HepG2 (cell line): ENCODE results near the gene HS3ST3B1. TPM values are rescaled to one million over a fixed set of nuclear protein-coding genes. Genes with fewer than 3 reads are reported as not detected.

Experiments used
- BRCA1 ChIP-seq: sonication (generic); formaldehyde crosslinking; IDR thresholded peaks from 2 replicates; pipeline ENCODE4 v1.4.0; 2020; ENCODE audit warnings: missing genetic modification reagents
- CBX1 ChIP-seq: IDR thresholded peaks from one replicate; pipeline ENCODE4 v1.6.1; 2016; ENCODE audit warnings: antibody characterized with exemption, low read depth
- FOXK1 ChIP-seq: sonication (generic); formaldehyde crosslinking; IDR thresholded peaks from 2 replicates; pipeline ENCODE4 v1.4.0; 2020; ENCODE audit warnings: low read depth, missing genetic modification reagents, borderline replicate concordance
- MXD4 ChIP-seq: IDR thresholded peaks from 2 replicates; pipeline ENCODE4 v1.6.1; 2016; ENCODE audit warnings: mild to moderate bottlenecking, missing biosample characterization, missing genetic modification reagents
- NR3C1 ChIP-seq: sonication (generic); formaldehyde crosslinking; IDR thresholded peaks from 2 replicates; pipeline ENCODE4 v1.4.0; 2020; ENCODE audit warnings: missing genetic modification reagents
- RBM22 ChIP-seq: fragments of 200-400 bp; formaldehyde crosslinking; optimal IDR thresholded peaks from 2 replicates; pipeline ENCODE3; 2017; ENCODE audit warnings: mild to moderate bottlenecking, low read length, moderate library complexity
- STAG1 ChIP-seq: sonication (generic); formaldehyde crosslinking; IDR thresholded peaks from 2 replicates; pipeline ENCODE4 v1.4.0; 2020; ENCODE audit warnings: missing genetic modification reagents
- ZMYM4 ChIP-seq: sonication (generic); formaldehyde crosslinking; IDR thresholded peaks from 2 replicates; pipeline ENCODE4 v1.8.1; 2023; ENCODE audit warnings: mild to moderate bottlenecking, missing genetic modification reagents
- ZNF124 ChIP-seq: sonication (generic); formaldehyde crosslinking; IDR thresholded peaks from 2 replicates; pipeline ENCODE4 v1.4.0; 2020; ENCODE audit warnings: missing genetic modification reagents
- ZNF331 ChIP-seq: sonication (generic); formaldehyde crosslinking; IDR thresholded peaks from 2 replicates; pipeline ENCODE4 v1.4.0; 2020; ENCODE audit warnings: missing genetic modification reagents
- ZNF816 ChIP-seq: sonication (generic); formaldehyde crosslinking; IDR thresholded peaks from 2 replicates; pipeline ENCODE4 v1.8.0; 2022; ENCODE audit warnings: missing genetic modification reagents, mild to moderate bottlenecking, borderline replicate concordance
- ZNF839 ChIP-seq: sonication (generic); formaldehyde crosslinking; IDR thresholded peaks from 2 replicates; pipeline ENCODE4 v1.4.0; 2020; ENCODE audit warnings: missing genetic modification reagents, mild to moderate bottlenecking, borderline replicate concordance
- ZSCAN21 ChIP-seq: sonication (generic); formaldehyde crosslinking; IDR thresholded peaks from 2 replicates; pipeline ENCODE4 v1.8.0; 2022; ENCODE audit warnings: mild to moderate bottlenecking, missing genetic modification reagents, moderate library complexity, borderline replicate concordance
- polyA plus RNA-seq, 8 experiments: library from polyadenylated mRNA; depleted of rRNA in 3 of 8; stranded (reverse) in 7 of 8; unstranded in 1 of 8; fragments of >200 nt; fragmentation: Illumina TruSeq in 4 of 8; extraction: Trizol in 4 of 8; gene quantifications; 2 replicates each; pipeline versions ENCODE4 v1.2.1 to v1.2.3, GENCODE V29; 2011 to 2016; ENCODE audit warnings: low read depth in 4 of 8, missing spikeins in 1 of 8, mixed read lengths in 1 of 8; ENCODE audit not compliant: insufficient read depth in 1 of 8
- total RNA-seq, 5 experiments: library from RNA; depleted of rRNA; stranded (reverse); fragments of >200 nt; fragmentation: Illumina TruSeq; extraction: Trizol; gene quantifications; 2 replicates each; pipeline ENCODE4 v1.2.3, GENCODE V29; 2016; ENCODE audit warnings: low read depth in 1 of 5
- TF ChIP-seq, protein P1 (sequence below): sonication (generic); formaldehyde crosslinking; IDR thresholded peaks from 2 replicates; pipeline ENCODE4 v1.4.0; 2020; ENCODE audit warnings: missing genetic modification reagents
- TF ChIP-seq, protein P2 (sequence below): sonication (generic); formaldehyde crosslinking; IDR thresholded peaks from one replicate; pipeline ENCODE4 v1.5.1; 2020; ENCODE audit warnings: mild to moderate bottlenecking, missing genetic modification reagents; ENCODE audit errors: not compliant biosample characterization
- TF ChIP-seq, protein P3 (sequence below): sonication (generic); formaldehyde crosslinking; IDR thresholded peaks from 2 replicates; pipeline ENCODE4 v1.9.0; 2021; ENCODE audit warnings: missing genetic modification reagents, borderline replicate concordance

Gene HS3ST3B1
- total and polyA plus RNA-seq, 2 of the 13 experiments (the other 11 are each of a cell fraction or from before 2014, with no cell fraction given) = 15.7 to 39.5 TPM

DNA sequence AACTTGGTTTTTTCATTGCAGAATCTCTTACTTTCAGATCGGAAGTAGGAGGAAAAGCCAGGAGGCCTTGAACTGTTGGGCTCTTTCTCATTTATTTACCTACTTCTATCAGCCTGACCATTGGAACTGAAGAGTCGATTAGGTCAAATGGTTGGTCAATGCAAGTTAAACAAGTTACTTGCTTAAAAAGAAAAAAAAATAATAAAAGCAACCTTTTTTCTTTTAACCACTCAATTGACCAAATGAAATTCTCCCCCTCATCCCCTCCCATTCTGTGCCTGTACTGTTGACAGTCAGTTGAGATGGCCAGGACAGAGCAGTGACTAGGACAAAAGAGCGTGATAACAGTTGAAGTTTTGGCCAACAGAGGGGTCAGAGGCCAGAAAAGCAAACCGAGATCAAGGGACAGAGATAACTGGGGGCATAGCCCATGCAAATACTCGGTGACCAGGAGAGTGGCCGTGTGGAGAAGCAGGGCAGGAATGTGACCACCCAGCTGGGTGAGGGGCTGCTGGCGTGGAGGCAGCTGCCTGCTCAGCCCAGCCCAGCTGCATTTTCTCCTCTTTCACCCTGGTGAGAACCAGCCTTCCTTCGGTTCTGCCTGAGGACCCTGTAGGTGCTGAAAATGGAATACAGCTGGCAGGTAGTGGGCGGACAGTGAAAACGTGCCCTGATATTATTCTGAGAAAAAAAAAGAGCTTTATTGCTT is 72.2 kb downstream of the HS3ST3B1 start (continued):
- peak; percentile 47; the same call in 1 of the 2 replicates for TF ChIP-seq ZSCAN21 (CRISPR knock-in tag)
- TF ChIP-seq MXD4 (CRISPR knock-in tag) = no peak
- TF ChIP-seq, protein P1, sequence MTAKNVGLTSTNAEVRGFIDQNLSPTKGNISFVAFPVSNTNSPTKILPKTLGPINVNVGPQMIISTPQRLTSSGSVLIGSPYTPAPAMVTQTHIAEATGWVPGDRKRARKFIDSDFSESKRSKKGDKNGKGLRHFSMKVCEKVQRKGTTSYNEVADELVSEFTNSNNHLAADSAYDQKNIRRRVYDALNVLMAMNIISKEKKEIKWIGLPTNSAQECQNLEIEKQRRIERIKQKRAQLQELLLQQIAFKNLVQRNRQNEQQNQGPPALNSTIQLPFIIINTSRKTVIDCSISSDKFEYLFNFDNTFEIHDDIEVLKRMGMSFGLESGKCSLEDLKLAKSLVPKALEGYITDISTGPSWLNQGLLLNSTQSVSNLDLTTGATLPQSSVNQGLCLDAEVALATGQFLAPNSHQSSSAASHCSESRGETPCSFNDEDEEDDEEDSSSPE (CRISPR knock-in tag) = no peak; the same call in 1 of the 2 replicates
- TF ChIP-seq ZNF124 = peak; percentile 44; the same call in 1 of the 2 replicates
- TF ChIP-seq BRCA1 (CRISPR knock-in tag) = peak; percentile 79; the same call in 1 of the 2 replicates
- TF ChIP-seq, protein P2, sequence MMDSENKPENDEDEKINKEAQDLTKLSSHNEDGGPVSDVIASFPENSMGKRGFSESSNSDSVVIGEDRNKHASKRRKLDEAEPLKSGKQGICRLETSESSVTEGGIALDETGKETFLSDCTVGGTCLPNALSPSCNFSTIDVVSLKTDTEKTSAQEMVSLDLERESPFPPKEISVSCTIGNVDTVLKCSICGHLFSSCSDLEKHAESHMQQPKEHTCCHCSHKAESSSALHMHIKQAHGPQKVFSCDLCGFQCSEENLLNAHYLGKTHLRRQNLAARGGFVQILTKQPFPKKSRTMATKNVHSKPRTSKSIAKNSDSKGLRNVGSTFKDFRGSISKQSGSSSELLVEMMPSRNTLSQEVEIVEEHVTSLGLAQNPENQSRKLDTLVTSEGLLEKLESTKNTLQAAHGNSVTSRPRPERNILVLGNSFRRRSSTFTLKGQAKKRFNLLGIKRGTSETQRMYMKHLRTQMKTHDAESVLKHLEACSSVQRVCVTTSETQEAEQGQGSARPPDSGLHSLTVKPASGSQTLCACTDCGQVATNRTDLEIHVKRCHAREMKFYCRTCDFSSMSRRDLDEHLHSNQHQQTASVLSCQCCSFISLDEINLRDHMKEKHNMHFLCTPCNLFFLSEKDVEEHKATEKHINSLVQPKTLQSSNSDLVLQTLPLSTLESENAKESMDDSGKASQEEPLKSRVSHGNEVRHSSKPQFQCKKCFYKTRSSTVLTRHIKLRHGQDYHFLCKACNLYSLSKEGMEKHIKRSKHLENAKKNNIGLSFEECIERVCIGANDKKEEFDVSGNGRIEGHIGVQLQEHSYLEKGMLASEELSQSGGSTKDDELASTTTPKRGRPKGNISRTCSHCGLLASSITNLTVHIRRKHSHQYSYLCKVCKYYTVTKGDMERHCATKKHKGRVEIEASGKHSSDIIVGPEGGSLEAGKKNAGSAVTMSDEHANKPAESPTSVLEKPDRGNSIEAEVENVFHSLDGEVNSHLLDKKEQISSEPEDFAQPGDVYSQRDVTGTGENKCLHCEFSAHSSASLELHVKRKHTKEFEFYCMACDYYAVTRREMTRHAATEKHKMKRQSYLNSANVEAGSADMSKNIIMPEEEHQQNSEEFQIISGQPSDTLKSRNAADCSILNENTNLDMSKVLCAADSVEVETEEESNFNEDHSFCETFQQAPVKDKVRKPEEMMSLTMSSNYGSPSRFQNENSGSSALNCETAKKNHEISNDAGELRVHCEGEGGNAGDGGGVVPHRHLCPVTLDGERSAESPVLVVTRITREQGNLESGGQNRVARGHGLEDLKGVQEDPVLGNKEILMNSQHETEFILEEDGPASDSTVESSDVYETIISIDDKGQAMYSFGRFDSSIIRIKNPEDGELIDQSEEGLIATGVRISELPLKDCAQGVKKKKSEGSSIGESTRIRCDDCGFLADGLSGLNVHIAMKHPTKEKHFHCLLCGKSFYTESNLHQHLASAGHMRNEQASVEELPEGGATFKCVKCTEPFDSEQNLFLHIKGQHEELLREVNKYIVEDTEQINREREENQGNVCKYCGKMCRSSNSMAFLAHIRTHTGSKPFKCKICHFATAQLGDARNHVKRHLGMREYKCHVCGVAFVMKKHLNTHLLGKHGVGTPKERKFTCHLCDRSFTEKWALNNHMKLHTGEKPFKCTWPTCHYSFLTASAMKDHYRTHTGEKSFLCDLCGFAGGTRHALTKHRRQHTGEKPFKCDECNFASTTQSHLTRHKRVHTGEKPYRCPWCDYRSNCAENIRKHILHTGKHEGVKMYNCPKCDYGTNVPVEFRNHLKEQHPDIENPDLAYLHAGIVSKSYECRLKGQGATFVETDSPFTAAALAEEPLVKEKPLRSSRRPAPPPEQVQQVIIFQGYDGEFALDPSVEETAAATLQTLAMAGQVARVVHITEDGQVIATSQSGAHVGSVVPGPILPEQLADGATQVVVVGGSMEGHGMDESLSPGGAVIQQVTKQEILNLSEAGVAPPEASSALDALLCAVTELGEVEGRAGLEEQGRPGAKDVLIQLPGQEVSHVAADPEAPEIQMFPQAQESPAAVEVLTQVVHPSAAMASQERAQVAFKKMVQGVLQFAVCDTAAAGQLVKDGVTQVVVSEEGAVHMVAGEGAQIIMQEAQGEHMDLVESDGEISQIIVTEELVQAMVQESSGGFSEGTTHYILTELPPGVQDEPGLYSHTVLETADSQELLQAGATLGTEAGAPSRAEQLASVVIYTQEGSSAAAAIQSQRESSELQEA (CRISPR knock-in tag) = no peak
- TF ChIP-seq ZNF816 (CRISPR knock-in tag) = peak; percentile 56; the same call in 1 of the 2 replicates
- no peak for TF ChIP-seq CBX1
- no peak for TF ChIP-seq ZNF839
- TF ChIP-seq STAG1 (CRISPR knock-in tag) = peak; percentile 36
- TF ChIP-seq, protein P3, sequence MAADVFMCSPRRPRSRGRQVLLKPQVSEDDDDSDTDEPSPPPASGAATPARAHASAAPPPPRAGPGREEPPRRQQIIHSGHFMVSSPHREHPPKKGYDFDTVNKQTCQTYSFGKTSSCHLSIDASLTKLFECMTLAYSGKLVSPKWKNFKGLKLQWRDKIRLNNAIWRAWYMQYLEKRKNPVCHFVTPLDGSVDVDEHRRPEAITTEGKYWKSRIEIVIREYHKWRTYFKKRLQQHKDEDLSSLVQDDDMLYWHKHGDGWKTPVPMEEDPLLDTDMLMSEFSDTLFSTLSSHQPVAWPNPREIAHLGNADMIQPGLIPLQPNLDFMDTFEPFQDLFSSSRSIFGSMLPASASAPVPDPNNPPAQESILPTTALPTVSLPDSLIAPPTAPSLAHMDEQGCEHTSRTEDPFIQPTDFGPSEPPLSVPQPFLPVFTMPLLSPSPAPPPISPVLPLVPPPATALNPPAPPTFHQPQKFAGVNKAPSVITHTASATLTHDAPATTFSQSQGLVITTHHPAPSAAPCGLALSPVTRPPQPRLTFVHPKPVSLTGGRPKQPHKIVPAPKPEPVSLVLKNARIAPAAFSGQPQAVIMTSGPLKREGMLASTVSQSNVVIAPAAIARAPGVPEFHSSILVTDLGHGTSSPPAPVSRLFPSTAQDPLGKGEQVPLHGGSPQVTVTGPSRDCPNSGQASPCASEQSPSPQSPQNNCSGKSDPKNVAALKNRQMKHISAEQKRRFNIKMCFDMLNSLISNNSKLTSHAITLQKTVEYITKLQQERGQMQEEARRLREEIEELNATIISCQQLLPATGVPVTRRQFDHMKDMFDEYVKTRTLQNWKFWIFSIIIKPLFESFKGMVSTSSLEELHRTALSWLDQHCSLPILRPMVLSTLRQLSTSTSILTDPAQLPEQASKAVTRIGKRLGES (CRISPR knock-in tag) = peak; percentile 65; the same call in 1 of the 2 replicates
- peak; percentile 3 for TF ChIP-seq RBM22
- TF ChIP-seq ZNF331 (CRISPR knock-in tag) = peak; percentile 57
- no peak for TF ChIP-seq NR3C1 (CRISPR knock-in tag)
- TF ChIP-seq ZMYM4 (CRISPR knock-in tag) = 0 out of 2 replicates have a peak, but pooled peaks have one; percentile 4
- peak; percentile 79; the same call in 1 of the 2 replicates for TF ChIP-seq FOXK1 (CRISPR knock-in tag)
